ENCODE results near the gene SPAG16. TPM values are rescaled to one million over a fixed set of nuclear protein-coding genes. Genes with fewer than 3 reads are reported as not detected.
A peak's percentile ranks its signal among the peaks of the same experiment; 100 is the strongest.

Gene SPAG16
- total and polyA plus RNA-seq, 2 donors = 17.7 to 104 TPM

DNA sequence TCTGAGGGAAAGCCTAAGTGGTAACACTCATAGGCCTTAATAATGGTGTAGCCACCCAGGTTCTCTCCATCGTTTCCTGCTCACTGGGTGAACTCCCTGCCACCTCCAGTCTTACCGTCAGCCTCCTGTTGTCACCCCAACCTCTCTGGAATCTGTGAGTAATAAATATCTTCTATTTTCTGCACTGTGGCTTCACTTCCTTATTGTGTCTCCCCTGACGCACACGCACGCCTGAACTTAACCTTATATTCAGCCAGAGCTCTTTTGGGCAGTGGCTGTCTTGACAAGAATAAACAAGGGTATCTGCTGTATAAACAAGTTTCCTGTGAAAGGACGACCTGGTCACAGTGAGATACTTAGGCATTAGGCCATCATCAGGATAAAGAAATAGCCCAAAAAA lies 467.2 kb downstream of the SPAG16 start:
- Histone ChIP-seq H3K4me1 (ENCODE audit: insufficient read depth) (no peaks in the 10 kb centered on the region), H3K27ac (ENCODE audit: low read depth) (no peak overlapping the region), H3K36me3 (ENCODE audit: insufficient read depth) (no peaks in the 10 kb centered on the region), H3K4me3 (ENCODE audit: low read depth, low read length) (no peak overlapping the region)
- WGBS = 36% methylated on average over 6 of the region's 6 CpGs
- DNase-seq (ENCODE audit: extremely low spot score) = no peak

DNA sequence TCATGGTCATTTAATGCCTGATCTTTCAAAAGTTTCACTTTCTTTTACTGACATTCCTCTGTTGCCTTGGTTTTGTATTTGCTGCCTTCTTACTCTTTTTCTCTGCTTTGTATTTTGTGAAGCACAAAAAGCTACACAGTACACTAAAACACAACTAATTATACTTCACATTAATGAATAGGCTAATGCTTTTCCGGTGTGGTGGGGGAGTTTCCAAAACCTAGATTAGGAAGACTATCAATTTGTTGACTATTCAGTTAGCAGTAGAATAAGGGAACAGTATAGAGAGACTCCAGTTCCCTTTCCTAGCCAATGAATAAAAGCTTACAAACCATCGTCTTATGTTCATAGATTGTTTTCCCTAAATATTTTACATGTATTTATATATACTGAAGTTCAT lies 468.3 kb downstream of the SPAG16 start:
- Histone ChIP-seq H3K27ac (ENCODE audit: low read depth) (no peak overlapping the region), H3K36me3 (ENCODE audit: insufficient read depth) (no peaks in the 10 kb centered on the region), H3K4me1 (ENCODE audit: insufficient read depth) (no peaks in the 10 kb centered on the region), H3K4me3 (ENCODE audit: low read depth, low read length) (no peak overlapping the region)
- 88% methylated on average over 2 of the region's 2 CpGs for WGBS
- DNase-seq (ENCODE audit: extremely low spot score) = no peak

DNA sequence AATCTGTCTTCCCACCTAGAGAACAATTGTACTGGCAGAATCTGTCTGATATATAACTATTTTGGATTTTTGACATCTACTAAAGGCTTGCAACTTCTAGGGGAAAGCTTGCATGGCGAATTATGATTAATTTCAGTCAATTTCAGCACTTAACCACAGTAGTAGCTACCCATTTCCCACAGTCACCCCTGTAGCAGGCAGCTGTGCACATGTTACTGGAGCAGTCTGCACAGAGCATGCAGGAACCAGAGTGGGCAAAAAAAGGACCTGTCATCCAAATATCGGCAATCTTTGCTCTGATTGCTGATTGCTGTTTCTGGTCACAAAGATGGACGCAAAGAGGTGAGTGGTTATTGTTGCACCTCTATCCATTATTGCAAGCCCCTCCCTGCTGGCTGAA lies 473.3 kb downstream of the SPAG16 start:
- 74% methylated on average over 3 of the region's 3 CpGs for WGBS
- no peaks in the 10 kb centered on the region for H3K4me1 ChIP-seq (ENCODE audit: insufficient read depth)
- DNase-seq (ENCODE audit: extremely low spot score) = no peak
- no peak overlapping the region for H3K4me3 ChIP-seq (ENCODE audit: low read depth, low read length)
- H3K27ac ChIP-seq (ENCODE audit: low read depth) = no peak overlapping the region
- H3K36me3 ChIP-seq (ENCODE audit: insufficient read depth) = no peaks in the 10 kb centered on the region

DNA sequence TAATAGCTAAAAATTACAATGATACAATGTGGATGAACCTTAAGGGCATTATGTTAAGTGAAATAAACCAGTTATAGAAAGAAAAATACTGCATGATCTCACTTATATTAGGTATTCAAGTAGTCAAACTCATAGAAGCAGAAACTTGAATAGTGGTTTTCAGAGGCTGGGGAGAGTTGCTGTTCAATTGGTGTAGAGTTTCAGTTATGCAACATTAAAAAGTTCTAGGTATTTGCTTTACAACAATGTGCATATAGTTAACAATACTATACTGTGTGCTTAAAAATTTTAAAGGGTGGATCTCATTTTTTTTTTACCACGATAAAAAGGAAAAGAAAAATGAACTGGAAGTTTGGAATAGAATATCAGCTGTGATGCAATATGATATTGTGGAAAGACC lies 479.1 kb downstream of the SPAG16 start:
- no peaks in the 10 kb centered on the region for H3K4me1 ChIP-seq (ENCODE audit: insufficient read depth)
- H3K36me3 ChIP-seq (ENCODE audit: insufficient read depth) = no peaks in the 10 kb centered on the region
- no peak overlapping the region for H3K27ac ChIP-seq (ENCODE audit: low read depth)
- no peak overlapping the region for H3K4me3 ChIP-seq (ENCODE audit: low read depth, low read length)
- DNase-seq (ENCODE audit: extremely low spot score) = no peak
- WGBS = 67% methylated on average over 1 of the region's 1 CpG

DNA sequence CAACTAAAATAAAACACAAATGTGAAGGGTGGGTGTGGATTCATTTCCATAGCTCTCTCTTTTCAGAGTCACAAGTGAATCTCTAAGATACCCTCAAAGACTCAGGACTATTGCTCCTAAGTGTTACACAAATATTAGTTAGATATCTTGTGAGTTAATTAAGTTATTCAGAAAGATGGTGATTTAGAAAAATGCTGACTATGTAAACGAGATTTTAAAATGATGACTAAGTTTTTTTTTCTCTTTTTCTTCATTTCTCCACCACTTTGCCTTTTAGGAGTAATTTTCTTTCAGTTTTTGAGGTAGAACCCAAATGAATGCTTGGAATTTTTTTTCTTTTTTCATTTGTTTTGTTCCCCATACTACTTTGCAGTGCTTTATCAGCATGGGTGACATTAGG lies 479.7 kb downstream of the SPAG16 start:
- H3K4me1 ChIP-seq (ENCODE audit: insufficient read depth) = no peaks in the 10 kb centered on the region
- no peaks in the 10 kb centered on the region for H3K36me3 ChIP-seq (ENCODE audit: insufficient read depth)
- whole genome bisulfite sequencing = 34% methylated on average over 1 of the region's 1 CpG
- DNase-seq (ENCODE audit: extremely low spot score) = no peak
- no peak overlapping the region for H3K4me3 ChIP-seq (ENCODE audit: low read depth, low read length)
- no peak overlapping the region for H3K27ac ChIP-seq (ENCODE audit: low read depth)

DNA sequence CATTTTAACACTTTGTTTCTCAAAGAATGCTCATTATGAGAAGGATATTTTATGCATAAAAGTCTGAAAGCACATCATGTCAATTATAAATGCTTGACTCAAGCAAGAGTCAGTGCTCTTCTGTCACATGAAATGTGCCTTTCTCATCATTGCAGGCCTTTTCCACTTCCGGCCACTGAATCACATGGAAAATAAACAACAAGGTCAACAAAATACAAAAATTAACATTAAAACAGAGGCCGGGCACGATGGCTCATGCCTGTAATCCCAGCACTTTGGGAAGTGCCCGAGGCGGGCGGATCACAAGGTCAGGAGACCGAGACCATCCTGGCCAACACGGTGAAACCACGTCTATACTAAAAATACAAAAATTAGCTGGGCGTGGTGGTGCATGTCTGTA lies 480.6 kb downstream of the SPAG16 start:
- H3K36me3 ChIP-seq (ENCODE audit: insufficient read depth) = no peaks in the 10 kb centered on the region
- 85% methylated on average over 10 of the region's 10 CpGs for WGBS

DNA sequence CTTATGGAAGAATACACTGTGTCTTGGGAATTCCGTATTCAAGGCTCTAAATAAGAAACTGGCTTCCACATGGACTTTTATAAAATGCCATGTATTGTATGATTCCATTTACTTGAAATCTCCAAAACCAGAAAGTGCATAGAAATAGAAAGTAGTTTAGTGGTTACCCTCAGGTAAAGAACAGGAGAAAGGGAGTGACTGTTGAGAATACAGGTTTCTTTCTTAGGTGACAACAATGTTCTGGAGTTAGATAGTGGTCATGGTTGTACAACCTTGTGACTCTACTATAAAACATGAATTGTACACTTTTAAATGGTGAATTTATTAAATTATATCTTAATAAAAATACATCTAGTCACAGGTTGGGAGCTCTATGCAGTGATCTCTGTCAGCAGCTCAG lies 481.8 kb downstream of the SPAG16 start:
- 70% methylated on average over 1 of the region's 1 CpG for WGBS
- Histone ChIP-seq H3K4me1 (ENCODE audit: insufficient read depth) (no peaks in the 10 kb centered on the region), H3K4me3 (ENCODE audit: low read depth, low read length) (no peak overlapping the region), H3K27ac (ENCODE audit: low read depth) (no peak overlapping the region), H3K36me3 (ENCODE audit: insufficient read depth) (no peaks in the 10 kb centered on the region)
- DNase-seq (ENCODE audit: extremely low spot score) = no peak

More for the DNA sequence above, 480.6 kb downstream of the SPAG16 start:
- Histone ChIP-seq H3K27ac (ENCODE audit: low read depth) (no peak overlapping the region), H3K4me3 (ENCODE audit: low read depth, low read length) (no peak overlapping the region), H3K4me1 (ENCODE audit: insufficient read depth) (no peaks in the 10 kb centered on the region)
- no peak for DNase-seq (ENCODE audit: extremely low spot score)

DNA sequence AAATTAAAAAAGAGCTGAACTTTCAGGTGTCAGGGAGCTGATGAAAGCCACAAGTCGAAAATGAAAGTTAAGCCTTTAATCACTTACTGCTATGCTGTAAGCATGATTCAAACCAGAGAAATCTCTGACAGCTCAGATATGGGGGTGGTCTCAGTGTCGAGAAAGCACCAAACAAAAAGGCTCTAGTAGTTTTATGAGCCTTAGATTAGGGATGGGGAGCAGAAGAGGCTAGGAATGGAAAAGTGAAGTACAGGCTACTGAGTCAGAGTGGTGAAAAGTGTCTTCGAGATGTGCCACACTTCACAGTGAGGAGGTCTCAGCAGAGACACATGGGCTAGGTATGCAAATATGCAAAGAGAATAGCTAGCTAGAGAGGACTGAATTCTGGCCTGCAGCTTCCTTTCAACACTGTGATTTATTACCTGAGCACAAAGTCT lies 482.2 kb downstream of the SPAG16 start:
- no peak overlapping the region for H3K4me3 ChIP-seq (ENCODE audit: low read depth, low read length)
- WGBS = 22% methylated on average over 3 of the region's 3 CpGs
- H3K27ac ChIP-seq (ENCODE audit: low read depth) = no peak overlapping the region
- H3K36me3 ChIP-seq (ENCODE audit: insufficient read depth) = no peaks in the 10 kb centered on the region
- H3K4me1 ChIP-seq (ENCODE audit: insufficient read depth) = no peaks in the 10 kb centered on the region
- no peak for DNase-seq (ENCODE audit: extremely low spot score)

DNA sequence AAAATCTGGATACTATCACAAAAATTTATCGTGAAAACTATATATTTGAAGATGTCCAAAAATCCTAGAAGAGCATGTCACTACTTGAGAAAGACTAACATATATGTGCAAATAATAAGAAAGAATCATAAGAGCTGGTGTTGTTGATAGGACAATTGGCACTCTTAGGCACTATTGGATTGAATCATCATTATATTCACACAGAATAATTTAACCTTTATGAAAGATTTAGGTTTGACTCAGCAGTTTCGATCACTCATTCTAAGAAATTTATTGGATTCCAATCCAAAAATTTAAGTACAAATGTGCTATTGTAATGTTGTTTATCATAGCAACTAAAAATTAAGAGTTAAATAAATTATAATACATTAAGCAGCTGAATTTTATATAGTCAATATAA lies 503.6 kb downstream of the SPAG16 start:
- Histone ChIP-seq H3K4me1 (ENCODE audit: insufficient read depth) (no peaks in the 10 kb centered on the region), H3K4me3 (ENCODE audit: low read depth, low read length) (no peak overlapping the region), H3K27ac (ENCODE audit: low read depth) (no peak overlapping the region), H3K36me3 (ENCODE audit: insufficient read depth) (no peaks in the 10 kb centered on the region)
- 91% methylated on average over 2 of the region's 2 CpGs for WGBS
- DNase-seq (ENCODE audit: extremely low spot score) = no peak

DNA sequence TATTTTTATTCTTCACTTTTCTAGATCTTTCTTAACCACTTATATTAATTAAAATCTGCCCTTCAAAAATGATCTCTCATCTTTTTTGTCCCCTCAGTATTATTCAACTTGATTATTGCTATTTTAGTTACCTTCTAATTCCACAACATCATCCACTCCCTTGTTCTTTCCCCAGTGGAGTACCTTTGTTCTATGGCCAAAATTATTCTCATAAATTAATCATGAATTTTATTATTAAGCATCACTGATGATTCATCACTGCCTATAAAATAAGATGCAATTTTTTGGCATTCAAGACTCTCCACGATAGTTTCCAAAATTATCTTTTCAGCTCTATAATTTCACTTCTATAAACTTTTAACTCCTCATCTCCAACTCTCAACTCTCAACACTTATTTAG lies 505.7 kb downstream of the SPAG16 start:
- Histone ChIP-seq H3K27ac (ENCODE audit: low read depth) (no peak overlapping the region), H3K4me3 (ENCODE audit: low read depth, low read length) (no peak overlapping the region), H3K36me3 (ENCODE audit: insufficient read depth) (no peaks in the 10 kb centered on the region), H3K4me1 (ENCODE audit: insufficient read depth) (no peaks in the 10 kb centered on the region)
- DNase-seq (ENCODE audit: extremely low spot score) = no peak
- 33% methylated on average over 1 of the region's 1 CpG for WGBS

DNA sequence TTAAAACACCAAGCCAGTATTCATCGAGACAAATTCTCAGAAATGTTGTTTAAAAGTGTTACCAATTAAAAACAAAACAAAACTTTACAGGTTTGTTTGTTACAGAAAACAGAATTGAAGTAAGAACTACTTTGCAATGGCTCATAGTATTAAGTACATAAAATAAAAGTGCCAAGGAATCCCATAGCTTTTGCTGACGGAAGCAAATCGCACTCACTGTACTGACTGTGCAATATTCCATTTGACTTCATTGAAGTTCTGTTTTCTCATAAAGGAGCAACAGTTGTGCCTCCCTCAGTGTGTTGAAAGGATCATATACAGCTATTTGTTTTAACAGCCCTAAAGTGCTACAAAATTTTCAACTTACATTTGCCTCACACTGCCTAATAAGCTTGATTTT lies 507.8 kb downstream of the SPAG16 start:
- H3K4me3 ChIP-seq (ENCODE audit: low read depth, low read length) = no peak overlapping the region

DNA sequence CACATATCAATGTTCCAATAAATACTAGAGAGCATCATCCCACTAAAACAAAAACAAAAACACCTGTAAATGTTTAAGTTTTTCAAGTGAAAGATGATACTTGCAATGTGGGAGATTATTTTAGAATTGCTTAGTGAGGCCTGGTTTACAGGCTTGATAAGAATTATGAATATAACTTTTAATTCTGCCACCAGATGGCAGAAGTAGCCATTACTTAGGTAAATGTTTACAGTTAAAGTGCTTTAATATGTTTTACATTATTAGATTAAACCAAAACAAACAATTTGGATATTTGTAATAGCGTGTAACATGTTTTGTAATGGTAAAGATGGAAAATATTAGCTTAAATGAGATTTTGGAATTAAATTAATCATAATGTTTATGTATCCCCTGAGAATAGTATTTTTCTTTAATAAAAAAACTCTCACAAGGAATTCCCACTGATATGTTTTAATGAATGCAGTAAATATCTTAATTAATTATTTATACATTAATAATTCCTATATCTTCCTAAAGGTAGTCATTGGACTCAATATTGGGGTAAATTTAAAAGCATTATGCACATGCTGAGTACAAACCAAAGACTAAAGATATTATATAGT lies 522.0 kb downstream of the SPAG16 start:
- Histone ChIP-seq H3K27ac (ENCODE audit: low read depth) (no peak overlapping the region), H3K4me3 (ENCODE audit: low read depth, low read length) (no peak overlapping the region), H3K4me1 (ENCODE audit: insufficient read depth) (no peaks in the 10 kb centered on the region), H3K36me3 (ENCODE audit: insufficient read depth) (no peaks in the 10 kb centered on the region)
- 20% methylated on average over 1 of the region's 1 CpG for WGBS
- DNase-seq (ENCODE audit: extremely low spot score) = peak; percentile 5

More for the DNA sequence above, 507.8 kb downstream of the SPAG16 start:
- DNase-seq (ENCODE audit: extremely low spot score) = no peak
- no peaks in the 10 kb centered on the region for H3K4me1 ChIP-seq (ENCODE audit: insufficient read depth)
- WGBS = 88% methylated on average over 3 of the region's 3 CpGs
- no peak overlapping the region for H3K27ac ChIP-seq (ENCODE audit: low read depth)
- no peaks in the 10 kb centered on the region for H3K36me3 ChIP-seq (ENCODE audit: insufficient read depth)

DNA sequence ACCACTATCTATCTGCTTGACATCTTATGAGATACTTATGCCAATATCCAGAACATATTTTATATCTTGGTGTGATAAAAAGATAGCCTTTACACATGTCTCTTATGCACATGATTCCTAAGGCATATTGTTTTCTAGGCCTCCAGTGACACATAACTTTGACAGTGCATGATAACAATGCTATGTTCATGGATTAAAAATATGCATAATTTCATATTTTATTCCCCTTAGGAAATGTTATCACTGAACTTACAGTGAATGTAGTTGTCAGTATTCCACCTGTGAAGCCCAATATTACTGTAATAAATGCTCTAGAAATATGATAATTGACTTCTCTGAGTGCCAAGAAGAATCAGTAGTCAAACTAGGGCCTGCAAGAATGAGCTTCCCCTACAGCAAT lies 532.3 kb downstream of the SPAG16 start:
- no peaks in the 10 kb centered on the region for H3K36me3 ChIP-seq (ENCODE audit: insufficient read depth)
- no peak for DNase-seq (ENCODE audit: extremely low spot score)
- H3K4me3 ChIP-seq (ENCODE audit: low read depth, low read length) = no peak overlapping the region
- H3K27ac ChIP-seq (ENCODE audit: low read depth) = no peak overlapping the region
- no peaks in the 10 kb centered on the region for H3K4me1 ChIP-seq (ENCODE audit: insufficient read depth)

DNA sequence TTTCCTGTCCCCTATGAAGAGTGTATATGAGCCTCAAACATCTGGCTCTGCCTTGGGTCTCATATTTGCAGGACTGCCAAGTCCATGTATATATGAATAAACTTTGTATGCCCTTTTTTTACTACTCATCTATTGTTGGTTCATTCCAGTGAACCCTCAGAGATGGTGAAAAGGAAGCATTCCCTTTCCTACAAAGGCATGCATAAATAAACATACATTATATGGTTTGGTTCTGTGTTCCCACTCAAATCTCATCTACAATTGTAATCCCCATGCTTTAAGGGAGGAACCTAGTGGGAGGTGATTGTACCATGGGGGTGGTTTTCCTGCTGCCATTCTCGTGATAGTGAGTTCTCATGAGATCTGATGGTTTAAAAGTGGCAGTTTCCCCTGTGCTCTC lies 534.2 kb downstream of the SPAG16 start:
- no peak overlapping the region for H3K4me3 ChIP-seq (ENCODE audit: low read depth, low read length)
- WGBS = 25% methylated on average over 1 of the region's 1 CpG
- no peak for DNase-seq (ENCODE audit: extremely low spot score)
- H3K36me3 ChIP-seq (ENCODE audit: insufficient read depth) = no peaks in the 10 kb centered on the region
- no peak overlapping the region for H3K27ac ChIP-seq (ENCODE audit: low read depth)
- H3K4me1 ChIP-seq (ENCODE audit: insufficient read depth) = no peaks in the 10 kb centered on the region

DNA sequence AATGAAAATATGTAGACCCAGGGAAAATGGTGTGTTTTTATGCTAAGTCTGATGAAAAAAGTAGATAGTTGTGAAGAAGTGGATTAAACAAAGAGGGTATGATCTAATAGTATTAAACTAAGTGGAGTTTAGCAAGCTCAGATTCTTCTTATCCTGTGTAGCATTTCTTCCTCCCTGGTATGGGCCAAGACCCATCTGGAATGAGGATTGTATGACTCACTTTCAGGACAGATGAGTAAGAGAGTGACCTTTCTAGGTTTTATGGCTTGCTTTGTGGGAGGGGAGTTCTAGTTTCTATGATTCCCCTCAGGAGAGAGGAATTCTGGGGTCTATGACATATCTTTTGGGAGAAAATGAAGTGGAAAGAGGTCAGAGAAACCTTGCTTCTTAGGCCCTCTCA lies 550.1 kb downstream of the SPAG16 start:
- H3K4me3 ChIP-seq (ENCODE audit: low read depth, low read length) = no peak overlapping the region
- H3K36me3 ChIP-seq (ENCODE audit: insufficient read depth) = no peaks in the 10 kb centered on the region
- H3K27ac ChIP-seq (ENCODE audit: low read depth) = no peak overlapping the region
- no peak for DNase-seq (ENCODE audit: extremely low spot score)
- no peaks in the 10 kb centered on the region for H3K4me1 ChIP-seq (ENCODE audit: insufficient read depth)
